BJ (cell line): ENCODE measurements around the gene ZNF483. TPM values are rescaled to one million over a fixed set of nuclear protein-coding genes. Genes with fewer than 3 reads are reported as not detected.
"Not testable (repeated sequence)": the region's sequence is repeated elsewhere in the genome, so short reads cannot be mapped to it uniquely, and the experiment has no call there.

ENCODE experiments used
- CTCF ChIA-PET: fragments of 350-600 bp; formaldehyde crosslinking; extraction: SDS; loops from one replicate; lab custom pipeline; 2021; ENCODE audit warnings: antibody characterized with exemption, inconsistent platforms; lab: Yijun Ruan, JAX
- POLR2A ChIA-PET: fragments of 300-600 bp; sonication (Branson Sonifier 250); formaldehyde crosslinking; extraction: SDS; loops from one replicate; lab custom pipeline; 2021; ENCODE audit warnings: antibody characterized with exemption; lab: Charles Lee
- DNase-seq: peaks from one replicate; pipeline ENCODE4 v3.0.0-alpha.2; 2011; ENCODE audit warnings: low read depth
- H3K27me3 ChIP-seq: 2 replicates; pipeline ENCODE4 v1.6.0; 2011; ENCODE audit warnings: low read length; ENCODE audit not compliant: control insufficient read depth, insufficient read depth
- H3K36me3 ChIP-seq: 2 replicates; pipeline ENCODE4 v1.5.1; 2011; ENCODE audit warnings: low read length; ENCODE audit not compliant: control insufficient read depth, insufficient read depth
- H3K4me3 ChIP-seq: 2 replicates; pipeline ENCODE4 v1.5.1; 2011; ENCODE audit warnings: low read depth, mild to moderate bottlenecking, control low read depth, low read length
- polyA plus RNA-seq: library from polyadenylated mRNA; depleted of rRNA; stranded (reverse); fragments of >200 nt; gene quantifications from 2 replicates; pipeline ENCODE4 v1.2.3, GENCODE V29; 2011
- TF ChIP-seq, protein P1 (sequence below): IDR thresholded peaks from 2 replicates; pipeline ENCODE4 v1.5.1; 2011; ENCODE audit warnings: low read depth, mild to moderate bottlenecking, control low read depth, inconsistent platforms, low read length, moderate library complexity; ENCODE audit not compliant: insufficient read depth

The ZNF483 gene
- polyA plus RNA-seq, 1 experiment = 0.70 TPM

DNA sequence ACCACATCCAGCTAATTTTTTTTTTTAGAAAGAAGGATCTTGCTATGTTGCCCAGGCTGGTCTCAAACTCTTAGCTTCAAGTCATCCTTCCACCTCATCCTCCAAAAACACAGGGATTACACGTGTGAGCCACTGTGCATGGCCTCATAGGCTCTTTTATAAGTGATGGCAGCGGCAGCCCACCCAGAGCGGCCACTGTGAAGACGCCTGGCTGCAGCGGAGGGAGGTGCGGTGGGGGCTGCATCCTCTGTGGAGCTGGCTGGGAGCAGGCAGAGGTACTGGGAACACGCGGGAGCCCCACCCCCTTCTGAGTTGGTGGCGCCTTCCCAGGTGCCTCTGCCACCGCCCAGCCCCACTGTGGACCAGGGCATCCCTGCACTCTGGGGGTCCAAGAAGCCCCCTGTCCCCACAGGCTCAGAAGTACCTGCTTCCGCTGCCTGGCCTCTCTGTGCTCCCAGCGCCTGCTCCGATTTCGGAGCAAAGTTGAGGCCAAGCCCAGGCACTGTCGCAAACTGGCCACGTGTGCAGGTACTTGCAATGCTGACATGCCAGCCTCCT is 23.9 kb upstream of the ZNF483 start:
- Histone ChIP-seq H3K27me3 (no peaks in the 10 kb centered on the region), H3K36me3 (no peaks in the 10 kb centered on the region), H3K4me3 (no peak overlapping the region)
- TF ChIP-seq, protein P1, sequence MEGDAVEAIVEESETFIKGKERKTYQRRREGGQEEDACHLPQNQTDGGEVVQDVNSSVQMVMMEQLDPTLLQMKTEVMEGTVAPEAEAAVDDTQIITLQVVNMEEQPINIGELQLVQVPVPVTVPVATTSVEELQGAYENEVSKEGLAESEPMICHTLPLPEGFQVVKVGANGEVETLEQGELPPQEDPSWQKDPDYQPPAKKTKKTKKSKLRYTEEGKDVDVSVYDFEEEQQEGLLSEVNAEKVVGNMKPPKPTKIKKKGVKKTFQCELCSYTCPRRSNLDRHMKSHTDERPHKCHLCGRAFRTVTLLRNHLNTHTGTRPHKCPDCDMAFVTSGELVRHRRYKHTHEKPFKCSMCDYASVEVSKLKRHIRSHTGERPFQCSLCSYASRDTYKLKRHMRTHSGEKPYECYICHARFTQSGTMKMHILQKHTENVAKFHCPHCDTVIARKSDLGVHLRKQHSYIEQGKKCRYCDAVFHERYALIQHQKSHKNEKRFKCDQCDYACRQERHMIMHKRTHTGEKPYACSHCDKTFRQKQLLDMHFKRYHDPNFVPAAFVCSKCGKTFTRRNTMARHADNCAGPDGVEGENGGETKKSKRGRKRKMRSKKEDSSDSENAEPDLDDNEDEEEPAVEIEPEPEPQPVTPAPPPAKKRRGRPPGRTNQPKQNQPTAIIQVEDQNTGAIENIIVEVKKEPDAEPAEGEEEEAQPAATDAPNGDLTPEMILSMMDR = no peak
- CTCF ChIA-PET = no interaction called here
- POLR2A ChIA-PET = no interaction called here
- no peak for DNase-seq

DNA sequence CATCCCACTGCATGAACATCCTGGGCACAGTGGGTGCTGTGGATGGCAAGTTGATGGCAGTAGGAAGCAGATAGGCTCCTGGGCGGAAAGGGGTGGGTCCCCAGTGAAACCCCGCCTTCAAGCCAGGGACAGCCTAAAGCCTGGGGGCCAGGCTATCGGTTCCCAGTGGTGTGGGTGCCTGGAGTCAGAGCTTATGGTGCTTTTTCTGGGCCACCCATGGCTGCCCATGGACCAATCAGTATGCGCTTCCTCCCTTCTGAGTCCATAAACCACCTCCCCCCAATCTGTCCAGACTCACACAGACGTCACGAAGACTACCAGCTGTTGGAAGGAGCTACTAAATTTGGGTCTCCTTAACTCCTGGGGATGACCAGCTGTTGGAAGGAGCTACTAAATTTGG is 23.3 kb upstream of the ZNF483 start:
- POLR2A ChIA-PET = no interaction called here
- TF ChIP-seq, protein P1 = no peak
- H3K36me3 ChIP-seq = no peaks in the 10 kb centered on the region

DNA sequence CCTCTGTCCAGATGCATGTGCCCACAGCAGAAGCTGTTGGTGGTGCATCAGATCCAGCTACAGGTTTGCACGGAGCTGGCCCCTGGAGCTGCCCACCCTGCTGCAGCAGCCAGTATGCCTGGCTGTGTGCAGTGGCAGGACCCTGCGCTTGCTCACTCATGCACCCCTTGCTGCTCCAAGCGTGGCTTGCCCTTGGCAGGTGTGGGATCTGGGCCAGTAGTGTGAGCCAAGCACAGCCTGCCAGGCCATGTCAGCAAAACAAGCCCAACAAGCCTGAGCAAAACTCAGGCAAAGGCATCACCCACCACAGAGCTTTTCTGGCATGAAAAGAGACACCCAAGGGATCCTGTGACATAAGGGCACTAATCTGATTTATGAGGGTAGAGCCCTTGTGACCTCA is 22.5 kb upstream of the ZNF483 start:
- CTCF ChIA-PET = no interaction called here
- Histone ChIP-seq H3K27me3 (no peaks in the 10 kb centered on the region), H3K4me3 (no peak overlapping the region), H3K36me3 (no peaks in the 10 kb centered on the region)
- TF ChIP-seq, protein P1 = no peak
- DNase-seq = no peak
- POLR2A ChIA-PET = interaction anchor here (0.6 kb wide), 1 partner anchor 10 kb away, joined by 3 read pairs; no protein-coding TSS in a partner anchor

More for the DNA sequence above, 23.3 kb upstream of the ZNF483 start:
- no peaks in the 10 kb centered on the region for H3K27me3 ChIP-seq
- no peak overlapping the region for H3K4me3 ChIP-seq
- DNase-seq = no peak
- CTCF ChIA-PET = no interaction called here

DNA sequence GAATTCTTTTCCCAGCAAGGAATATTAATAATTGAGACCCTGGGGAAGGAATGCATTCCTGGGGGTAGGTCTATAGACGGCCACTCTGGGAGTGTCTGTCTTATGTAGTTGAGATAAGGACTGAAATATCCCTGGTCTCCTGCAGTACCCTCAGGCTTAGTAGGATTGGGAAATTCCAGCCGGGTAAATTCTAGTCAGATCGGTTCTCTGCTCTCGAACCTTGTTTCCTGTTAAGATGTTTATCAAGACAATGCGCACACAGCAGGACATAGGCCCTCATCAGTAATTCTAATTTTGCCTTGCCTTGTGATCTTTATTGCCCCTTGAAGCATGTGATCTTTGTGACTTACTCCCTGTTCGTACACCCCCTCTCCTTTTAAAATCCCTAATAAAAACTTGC is 13.4 kb upstream of the ZNF483 start:
- POLR2A ChIA-PET, DNase-seq, H3K27me3 ChIP-seq, H3K36me3 ChIP-seq, H3K4me3 ChIP-seq: not testable (repeated sequence)
- CTCF ChIA-PET = interaction anchor here (1.2 kb wide), 1 partner anchor 12 kb away, joined by 6 read pairs; no protein-coding TSS in a partner anchor

DNA sequence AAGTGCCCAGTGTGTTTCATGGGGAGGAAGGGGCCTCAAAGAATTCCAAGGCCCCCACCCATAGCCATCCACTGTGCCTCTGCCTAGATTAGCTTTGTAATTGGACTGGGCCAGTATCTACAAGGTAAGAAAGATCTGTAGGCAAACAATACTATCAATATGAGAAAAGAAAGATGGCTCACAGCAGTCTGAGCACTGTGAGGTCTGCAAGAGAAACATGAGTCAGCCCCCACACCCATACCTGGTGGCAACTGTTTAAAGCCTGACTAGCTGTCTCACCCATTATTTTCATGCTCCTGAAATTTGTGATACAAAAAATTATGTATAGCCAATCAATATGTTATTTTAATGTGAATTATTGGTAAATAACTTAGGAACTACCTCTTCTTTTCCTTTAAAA is 10.0 kb upstream of the ZNF483 start:
- TF ChIP-seq, protein P1 = no peak
- no peak overlapping the region for H3K4me3 ChIP-seq
- H3K27me3 ChIP-seq = no peaks in the 10 kb centered on the region
- H3K36me3 ChIP-seq = no peaks in the 10 kb centered on the region
- DNase-seq = no peak
- ChIA-PET CTCF (interaction anchor here (1.2 kb wide), 1 partner anchor 10 kb away, joined by 3 read pairs; the partner anchor contains the start of gene ZNF483), POLR2A (no interaction called here)

DNA sequence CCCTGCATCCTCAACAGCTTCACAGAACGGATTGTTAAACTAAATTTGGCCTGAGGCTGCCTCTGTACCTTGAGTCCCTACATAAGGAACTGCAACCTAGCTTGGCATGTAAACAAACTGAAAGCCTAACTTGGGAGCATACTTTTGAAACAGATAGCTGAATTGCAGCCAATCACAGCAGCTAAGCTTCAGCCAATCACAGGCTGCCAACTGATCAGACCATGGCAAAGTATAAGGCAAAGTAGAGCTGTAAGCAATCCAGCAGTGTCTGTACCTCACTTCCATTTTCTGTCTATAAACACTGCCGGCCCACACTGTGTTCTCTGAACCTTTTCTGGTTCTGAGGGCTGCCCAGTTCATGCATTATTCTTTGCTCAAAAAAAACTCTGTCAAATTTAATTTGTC is 8.9 kb upstream of the ZNF483 start:
- ChIA-PET POLR2A (no interaction called here), CTCF (interaction anchor here (0.9 to 1.2 kb wide), 2 partner anchors 9 to 22 kb away, joined by 3 read pairs; partner anchors contain the start of gene ZNF483)
- DNase-seq = no peak
- Histone ChIP-seq H3K27me3 (no peaks in the 10 kb centered on the region), H3K4me3 (no peak overlapping the region), H3K36me3 (no peaks in the 10 kb centered on the region)
- TF ChIP-seq, protein P1 = no peak
